WTC11 (cell line): ENCODE measurements around the gene LAMA4. TPM values are rescaled to one million over a fixed set of nuclear protein-coding genes. Genes with fewer than 3 reads are reported as not detected.

Experiments used
- ATAC-seq: fragments of 200-7000 bp; cut with Tn5 transposase; 2 replicates; pipeline ENCODE4 v1.10.0; 2021; ENCODE audit warnings: mild to moderate bottlenecking, moderate library complexity
- CTCF ChIA-PET: fragments of 300-600 bp; sonication (Branson Sonifier 250); formaldehyde crosslinking; loops from one replicate; lab custom pipeline; 2021; ENCODE audit warnings: antibody characterized with exemption; lab: Charles Lee
- POLR2A ChIA-PET: fragments of 350-600 bp; sonication (Branson Sonifier 250); formaldehyde crosslinking; loops from one replicate; lab custom pipeline; 2021; ENCODE audit warnings: antibody characterized with exemption; lab: Charles Lee
- DNase-seq: peaks from one replicate; pipeline ENCODE4 v3.0.0; 2021; ENCODE audit warnings: low spot score
- H3K27ac Mint-ChIP-seq: 2 replicates; pipeline ENCODE4 v1.8.0; 2021; ENCODE audit warnings: mixed read lengths
- H3K27me3 Mint-ChIP-seq: 2 replicates; pipeline ENCODE4 v1.8.0; 2021; ENCODE audit warnings: low read depth, mild to moderate bottlenecking, moderate library complexity, mixed read lengths
- H3K36me3 Mint-ChIP-seq: 2 replicates; pipeline ENCODE4 v1.8.0; 2021; ENCODE audit warnings: mixed read lengths
- H3K4me1 Mint-ChIP-seq: 2 replicates; pipeline ENCODE4 v1.8.0; 2022; ENCODE audit warnings: mixed read lengths
- H3K4me3 Mint-ChIP-seq: 2 replicates; pipeline ENCODE4 v1.8.0; 2021; ENCODE audit warnings: mild to moderate bottlenecking, moderate library complexity, mixed read lengths
- H3K9me3 Mint-ChIP-seq: 2 replicates; pipeline ENCODE4 v1.8.0; 2021; ENCODE audit warnings: mixed read lengths
- KAT7 ChIP-seq: sonication (generic); formaldehyde crosslinking; IDR thresholded peaks from 2 replicates; pipeline ENCODE4 v1.8.1; 2023; ENCODE audit warnings: missing genetic modification reagents, mild to moderate bottlenecking, borderline replicate concordance
- MXD4 ChIP-seq: fragments of 250-450 bp; sonication (Bioruptor Pico); IDR thresholded peaks from 2 replicates; pipeline ENCODE4 v1.8.0; 2021; ENCODE audit warnings: mild to moderate bottlenecking, moderate library complexity, borderline replicate concordance
- NFE2L1 ChIP-seq: sonication (generic); formaldehyde crosslinking; IDR thresholded peaks from 2 replicates; pipeline ENCODE4 v1.8.1; 2023; ENCODE audit warnings: missing genetic modification reagents
- NFYB ChIP-seq: sonication (generic); formaldehyde crosslinking; conservative IDR thresholded peaks from 2 replicates; pipeline ENCODE4 v1.8.0; 2022; ENCODE audit warnings: low read depth, missing genetic modification reagents
- NR1H2 ChIP-seq: sonication (generic); formaldehyde crosslinking; IDR thresholded peaks from 2 replicates; pipeline ENCODE4 v1.9.0; 2021; ENCODE audit warnings: mild to moderate bottlenecking, moderate library complexity, missing genetic modification reagents
- NR2C2 ChIP-seq: sonication (generic); formaldehyde crosslinking; IDR thresholded peaks from 2 replicates; pipeline ENCODE4 v1.8.0; 2022; ENCODE audit warnings: mild to moderate bottlenecking, missing genetic modification reagents
- PRRX2 ChIP-seq: fragments of 250-450 bp; sonication (Bioruptor Pico); IDR thresholded peaks from 2 replicates; pipeline ENCODE4 v1.8.0; 2021; ENCODE audit warnings: mild to moderate bottlenecking
- RELA ChIP-seq: sonication (generic); formaldehyde crosslinking; IDR thresholded peaks from 2 replicates; pipeline ENCODE4 v1.8.1; 2022; ENCODE audit warnings: missing genetic modification reagents, mild to moderate bottlenecking, borderline replicate concordance
- TCF7 ChIP-seq: sonication (generic); formaldehyde crosslinking; IDR thresholded peaks from 2 replicates; pipeline ENCODE4 v1.8.0; 2022; ENCODE audit warnings: mild to moderate bottlenecking, low read depth, missing genetic modification reagents, moderate library complexity
- ZNF121 ChIP-seq: sonication (generic); formaldehyde crosslinking; IDR thresholded peaks from 2 replicates; pipeline ENCODE4 v1.8.0; 2023; ENCODE audit warnings: missing genetic modification reagents
- ZNF263 ChIP-seq: sonication (generic); formaldehyde crosslinking; IDR thresholded peaks from 2 replicates; pipeline ENCODE4 v1.8.1; 2022; ENCODE audit warnings: low read depth, mild to moderate bottlenecking, moderate library complexity, missing genetic modification reagents
- ZNF317 ChIP-seq: sonication (generic); formaldehyde crosslinking; IDR thresholded peaks from 2 replicates; pipeline ENCODE4 v1.8.1; 2023; ENCODE audit warnings: low read depth, mild to moderate bottlenecking, moderate library complexity, missing genetic modification reagents, borderline replicate concordance
- total RNA-seq: library from RNA; stranded (reverse); gene quantifications from 3 replicates; pipeline ENCODE4 v1.2.3, GENCODE V29; 2021
- TF ChIP-seq, protein P1 (sequence below): fragments of 250-450 bp; sonication (Bioruptor Pico); IDR thresholded peaks from 2 replicates; pipeline ENCODE4 v1.9.0; 2021; ENCODE audit warnings: mild to moderate bottlenecking, borderline replicate concordance
- TF ChIP-seq, protein P2 (sequence below): fragments of 250-450 bp; sonication (Bioruptor Pico); IDR thresholded peaks from 2 replicates; pipeline ENCODE4 v1.9.0; 2021; ENCODE audit warnings: mild to moderate bottlenecking
- TF ChIP-seq, protein P3 (sequence below): sonication (generic); formaldehyde crosslinking; IDR thresholded peaks from 2 replicates; pipeline ENCODE4 v1.8.1; 2023; ENCODE audit warnings: mild to moderate bottlenecking, missing genetic modification reagents, moderate library complexity
- TF ChIP-seq, protein P4 (sequence below): sonication (generic); formaldehyde crosslinking; IDR thresholded peaks from 2 replicates; pipeline ENCODE4 v1.8.0; 2023; ENCODE audit warnings: mild to moderate bottlenecking, missing genetic modification reagents
- TF ChIP-seq, protein P5 (sequence below): sonication (generic); formaldehyde crosslinking; IDR thresholded peaks from 2 replicates; pipeline ENCODE4 v1.8.0; 2022; ENCODE audit warnings: mild to moderate bottlenecking, missing genetic modification reagents
- TF ChIP-seq, protein P6 (sequence below): fragments of 250-450 bp; sonication (Bioruptor Pico); conservative IDR thresholded peaks from 2 replicates; pipeline ENCODE4 v1.9.0; 2021; ENCODE audit warnings: mild to moderate bottlenecking
- TF ChIP-seq, protein P7 (sequence below): sonication (generic); formaldehyde crosslinking; conservative IDR thresholded peaks from 2 replicates; pipeline ENCODE4 v1.8.1; 2023; ENCODE audit warnings: mild to moderate bottlenecking, low read depth, missing genetic modification reagents, moderate library complexity

LAMA4 gene
- total RNA-seq, 1 experiment from 2014 or later: 1.6 TPM

DNA sequence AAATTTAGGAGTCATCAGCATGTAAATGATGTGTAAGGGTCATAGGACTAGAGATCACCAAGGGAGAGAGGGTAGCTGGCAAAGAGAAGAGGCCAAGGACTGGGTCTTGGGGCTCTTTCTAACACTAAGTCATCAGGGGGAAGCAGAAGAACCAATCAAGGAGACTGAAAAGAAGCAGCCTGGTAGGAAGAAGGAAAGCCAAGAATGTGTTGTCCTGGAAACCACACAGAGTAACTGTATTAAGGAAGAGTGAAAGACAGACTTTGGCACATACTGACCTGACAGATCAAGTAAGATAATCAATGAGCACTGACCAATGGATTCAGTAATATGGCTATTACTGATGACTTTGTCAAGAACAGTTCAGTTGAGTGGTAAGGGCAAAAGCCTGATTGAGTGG, 42.3 kb upstream of the LAMA4 start:
- Mint-ChIP-seq H3K27me3 (no peaks in the 10 kb centered on the region), H3K4me3 (no peak overlapping the region), H3K4me1 (no peaks in the 10 kb centered on the region), H3K9me3 (no peaks in the 10 kb centered on the region), H3K36me3 (no peaks in the 10 kb centered on the region), H3K27ac (no peak overlapping the region)
- CTCF ChIA-PET: interaction anchor here (1.0 to 2.5 kb wide), 4 partner anchors 9 to 116 kb away, joined by 3 to 16 read pairs (median 4); no protein-coding TSS in a partner anchor
- POLR2A ChIA-PET: no interaction called here
- ATAC-seq: no peak
- TF ChIP-seq, protein P1, sequence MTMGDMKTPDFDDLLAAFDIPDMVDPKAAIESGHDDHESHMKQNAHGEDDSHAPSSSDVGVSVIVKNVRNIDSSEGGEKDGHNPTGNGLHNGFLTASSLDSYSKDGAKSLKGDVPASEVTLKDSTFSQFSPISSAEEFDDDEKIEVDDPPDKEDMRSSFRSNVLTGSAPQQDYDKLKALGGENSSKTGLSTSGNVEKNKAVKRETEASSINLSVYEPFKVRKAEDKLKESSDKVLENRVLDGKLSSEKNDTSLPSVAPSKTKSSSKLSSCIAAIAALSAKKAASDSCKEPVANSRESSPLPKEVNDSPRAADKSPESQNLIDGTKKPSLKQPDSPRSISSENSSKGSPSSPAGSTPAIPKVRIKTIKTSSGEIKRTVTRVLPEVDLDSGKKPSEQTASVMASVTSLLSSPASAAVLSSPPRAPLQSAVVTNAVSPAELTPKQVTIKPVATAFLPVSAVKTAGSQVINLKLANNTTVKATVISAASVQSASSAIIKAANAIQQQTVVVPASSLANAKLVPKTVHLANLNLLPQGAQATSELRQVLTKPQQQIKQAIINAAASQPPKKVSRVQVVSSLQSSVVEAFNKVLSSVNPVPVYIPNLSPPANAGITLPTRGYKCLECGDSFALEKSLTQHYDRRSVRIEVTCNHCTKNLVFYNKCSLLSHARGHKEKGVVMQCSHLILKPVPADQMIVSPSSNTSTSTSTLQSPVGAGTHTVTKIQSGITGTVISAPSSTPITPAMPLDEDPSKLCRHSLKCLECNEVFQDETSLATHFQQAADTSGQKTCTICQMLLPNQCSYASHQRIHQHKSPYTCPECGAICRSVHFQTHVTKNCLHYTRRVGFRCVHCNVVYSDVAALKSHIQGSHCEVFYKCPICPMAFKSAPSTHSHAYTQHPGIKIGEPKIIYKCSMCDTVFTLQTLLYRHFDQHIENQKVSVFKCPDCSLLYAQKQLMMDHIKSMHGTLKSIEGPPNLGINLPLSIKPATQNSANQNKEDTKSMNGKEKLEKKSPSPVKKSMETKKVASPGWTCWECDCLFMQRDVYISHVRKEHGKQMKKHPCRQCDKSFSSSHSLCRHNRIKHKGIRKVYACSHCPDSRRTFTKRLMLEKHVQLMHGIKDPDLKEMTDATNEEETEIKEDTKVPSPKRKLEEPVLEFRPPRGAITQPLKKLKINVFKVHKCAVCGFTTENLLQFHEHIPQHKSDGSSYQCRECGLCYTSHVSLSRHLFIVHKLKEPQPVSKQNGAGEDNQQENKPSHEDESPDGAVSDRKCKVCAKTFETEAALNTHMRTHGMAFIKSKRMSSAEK: no peak
- TF ChIP-seq KAT7 (CRISPR knock-in tag): no peak
- TF ChIP-seq ZNF121 (CRISPR knock-in tag): no peak
- TF ChIP-seq RELA: no peak
- TF ChIP-seq ZNF317: no peak
- TF ChIP-seq MXD4 (CRISPR knock-in tag): no peak
- TF ChIP-seq NFYB: no peak
- TF ChIP-seq, protein P2, sequence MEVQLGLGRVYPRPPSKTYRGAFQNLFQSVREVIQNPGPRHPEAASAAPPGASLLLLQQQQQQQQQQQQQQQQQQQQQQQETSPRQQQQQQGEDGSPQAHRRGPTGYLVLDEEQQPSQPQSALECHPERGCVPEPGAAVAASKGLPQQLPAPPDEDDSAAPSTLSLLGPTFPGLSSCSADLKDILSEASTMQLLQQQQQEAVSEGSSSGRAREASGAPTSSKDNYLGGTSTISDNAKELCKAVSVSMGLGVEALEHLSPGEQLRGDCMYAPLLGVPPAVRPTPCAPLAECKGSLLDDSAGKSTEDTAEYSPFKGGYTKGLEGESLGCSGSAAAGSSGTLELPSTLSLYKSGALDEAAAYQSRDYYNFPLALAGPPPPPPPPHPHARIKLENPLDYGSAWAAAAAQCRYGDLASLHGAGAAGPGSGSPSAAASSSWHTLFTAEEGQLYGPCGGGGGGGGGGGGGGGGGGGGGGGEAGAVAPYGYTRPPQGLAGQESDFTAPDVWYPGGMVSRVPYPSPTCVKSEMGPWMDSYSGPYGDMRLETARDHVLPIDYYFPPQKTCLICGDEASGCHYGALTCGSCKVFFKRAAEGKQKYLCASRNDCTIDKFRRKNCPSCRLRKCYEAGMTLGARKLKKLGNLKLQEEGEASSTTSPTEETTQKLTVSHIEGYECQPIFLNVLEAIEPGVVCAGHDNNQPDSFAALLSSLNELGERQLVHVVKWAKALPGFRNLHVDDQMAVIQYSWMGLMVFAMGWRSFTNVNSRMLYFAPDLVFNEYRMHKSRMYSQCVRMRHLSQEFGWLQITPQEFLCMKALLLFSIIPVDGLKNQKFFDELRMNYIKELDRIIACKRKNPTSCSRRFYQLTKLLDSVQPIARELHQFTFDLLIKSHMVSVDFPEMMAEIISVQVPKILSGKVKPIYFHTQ: no peak
- no peak for TF ChIP-seq TCF7
- no peak for TF ChIP-seq NR1H2 (CRISPR knock-in tag)
- TF ChIP-seq, protein P3, sequence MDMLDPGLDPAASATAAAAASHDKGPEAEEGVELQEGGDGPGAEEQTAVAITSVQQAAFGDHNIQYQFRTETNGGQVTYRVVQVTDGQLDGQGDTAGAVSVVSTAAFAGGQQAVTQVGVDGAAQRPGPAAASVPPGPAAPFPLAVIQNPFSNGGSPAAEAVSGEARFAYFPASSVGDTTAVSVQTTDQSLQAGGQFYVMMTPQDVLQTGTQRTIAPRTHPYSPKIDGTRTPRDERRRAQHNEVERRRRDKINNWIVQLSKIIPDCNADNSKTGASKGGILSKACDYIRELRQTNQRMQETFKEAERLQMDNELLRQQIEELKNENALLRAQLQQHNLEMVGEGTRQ: no peak
- TF ChIP-seq PRRX2 (CRISPR knock-in tag): no peak
- TF ChIP-seq, protein P4, sequence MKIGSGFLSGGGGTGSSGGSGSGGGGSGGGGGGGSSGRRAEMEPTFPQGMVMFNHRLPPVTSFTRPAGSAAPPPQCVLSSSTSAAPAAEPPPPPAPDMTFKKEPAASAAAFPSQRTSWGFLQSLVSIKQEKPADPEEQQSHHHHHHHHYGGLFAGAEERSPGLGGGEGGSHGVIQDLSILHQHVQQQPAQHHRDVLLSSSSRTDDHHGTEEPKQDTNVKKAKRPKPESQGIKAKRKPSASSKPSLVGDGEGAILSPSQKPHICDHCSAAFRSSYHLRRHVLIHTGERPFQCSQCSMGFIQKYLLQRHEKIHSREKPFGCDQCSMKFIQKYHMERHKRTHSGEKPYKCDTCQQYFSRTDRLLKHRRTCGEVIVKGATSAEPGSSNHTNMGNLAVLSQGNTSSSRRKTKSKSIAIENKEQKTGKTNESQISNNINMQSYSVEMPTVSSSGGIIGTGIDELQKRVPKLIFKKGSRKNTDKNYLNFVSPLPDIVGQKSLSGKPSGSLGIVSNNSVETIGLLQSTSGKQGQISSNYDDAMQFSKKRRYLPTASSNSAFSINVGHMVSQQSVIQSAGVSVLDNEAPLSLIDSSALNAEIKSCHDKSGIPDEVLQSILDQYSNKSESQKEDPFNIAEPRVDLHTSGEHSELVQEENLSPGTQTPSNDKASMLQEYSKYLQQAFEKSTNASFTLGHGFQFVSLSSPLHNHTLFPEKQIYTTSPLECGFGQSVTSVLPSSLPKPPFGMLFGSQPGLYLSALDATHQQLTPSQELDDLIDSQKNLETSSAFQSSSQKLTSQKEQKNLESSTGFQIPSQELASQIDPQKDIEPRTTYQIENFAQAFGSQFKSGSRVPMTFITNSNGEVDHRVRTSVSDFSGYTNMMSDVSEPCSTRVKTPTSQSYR (CRISPR knock-in tag): no peak
- TF ChIP-seq, protein P5, sequence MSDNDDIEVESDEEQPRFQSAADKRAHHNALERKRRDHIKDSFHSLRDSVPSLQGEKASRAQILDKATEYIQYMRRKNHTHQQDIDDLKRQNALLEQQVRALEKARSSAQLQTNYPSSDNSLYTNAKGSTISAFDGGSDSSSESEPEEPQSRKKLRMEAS (CRISPR knock-in tag): no peak
- no peak for DNase-seq

DNA sequence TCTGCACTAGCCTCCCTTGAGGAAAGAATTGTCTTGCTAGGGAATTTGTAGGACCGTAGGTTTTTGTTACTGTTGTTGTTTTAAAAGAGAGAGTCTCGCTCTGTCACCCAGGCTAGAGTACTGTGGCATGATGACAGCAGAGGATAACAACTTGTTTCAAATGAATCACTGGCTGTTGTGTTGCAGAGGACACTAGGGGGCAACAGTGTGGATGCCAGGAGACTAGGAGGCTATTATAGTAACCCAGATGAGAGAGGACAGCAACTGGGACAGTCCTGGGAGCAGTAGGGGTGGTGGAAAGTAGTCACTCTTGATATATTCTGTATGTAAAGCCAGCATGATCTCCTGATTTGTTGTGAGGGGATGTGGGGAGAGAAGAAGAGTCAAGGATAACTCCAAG, 41.8 kb upstream of the LAMA4 start:
- H3K27ac Mint-ChIP-seq: no peak overlapping the region
- no peaks in the 10 kb centered on the region for H3K9me3 Mint-ChIP-seq
- H3K4me1 Mint-ChIP-seq: no peaks in the 10 kb centered on the region
- DNase-seq (peak; percentile 43), ATAC-seq (peak; percentile 99)
- CTCF ChIA-PET: interaction anchor here (0.7 to 2.5 kb wide), 9 partner anchors 10 to 116 kb away, joined by 3 to 16 read pairs (median 3); partner anchors contain the start of gene LAMA4
- H3K36me3 Mint-ChIP-seq: no peaks in the 10 kb centered on the region
- H3K27me3 Mint-ChIP-seq: no peaks in the 10 kb centered on the region
- H3K4me3 Mint-ChIP-seq: no peak overlapping the region
- POLR2A ChIA-PET: no interaction called here
- TF ChIP-seq ZNF263 (CRISPR knock-in tag): no peak
- TF ChIP-seq NR2C2 (CRISPR knock-in tag): no peak
- TF ChIP-seq RELA: no peak
- no peak for TF ChIP-seq NFE2L1 (CRISPR knock-in tag)
- TF ChIP-seq, protein P6, sequence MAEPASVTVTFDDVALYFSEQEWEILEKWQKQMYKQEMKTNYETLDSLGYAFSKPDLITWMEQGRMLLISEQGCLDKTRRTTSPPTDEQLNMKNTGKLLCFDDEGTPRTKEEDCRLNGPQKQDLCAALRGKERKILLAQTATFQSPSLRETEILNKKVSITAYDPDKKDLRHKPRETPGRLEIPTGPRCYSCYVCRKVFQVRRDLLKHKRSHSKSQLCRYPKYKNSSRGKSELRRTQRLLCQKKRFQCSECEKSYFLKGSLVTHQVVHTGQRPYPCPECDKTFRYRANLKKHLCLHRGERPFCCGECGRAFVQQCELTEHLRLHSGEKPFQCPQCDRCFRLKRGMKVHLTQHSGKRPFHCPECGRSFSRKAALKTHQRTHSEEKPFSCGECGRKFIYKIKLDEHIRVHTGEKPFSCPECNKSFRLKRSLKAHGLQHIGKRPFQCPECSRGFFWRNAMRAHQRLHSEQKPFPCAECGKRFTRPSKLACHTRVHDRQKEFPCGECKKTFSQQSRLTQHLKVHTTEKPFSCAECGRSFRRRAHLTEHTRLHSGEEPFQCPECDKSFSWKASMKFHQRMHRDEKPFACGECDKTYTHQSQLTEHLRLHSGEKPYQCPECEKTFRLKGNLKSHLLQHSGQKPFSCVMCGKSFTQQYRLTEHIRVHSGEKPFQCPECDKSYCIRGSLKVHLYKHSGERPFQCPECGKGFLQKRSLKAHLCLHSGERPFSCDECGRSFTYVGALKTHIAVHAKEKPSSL: no peak
- TF ChIP-seq, protein P7, sequence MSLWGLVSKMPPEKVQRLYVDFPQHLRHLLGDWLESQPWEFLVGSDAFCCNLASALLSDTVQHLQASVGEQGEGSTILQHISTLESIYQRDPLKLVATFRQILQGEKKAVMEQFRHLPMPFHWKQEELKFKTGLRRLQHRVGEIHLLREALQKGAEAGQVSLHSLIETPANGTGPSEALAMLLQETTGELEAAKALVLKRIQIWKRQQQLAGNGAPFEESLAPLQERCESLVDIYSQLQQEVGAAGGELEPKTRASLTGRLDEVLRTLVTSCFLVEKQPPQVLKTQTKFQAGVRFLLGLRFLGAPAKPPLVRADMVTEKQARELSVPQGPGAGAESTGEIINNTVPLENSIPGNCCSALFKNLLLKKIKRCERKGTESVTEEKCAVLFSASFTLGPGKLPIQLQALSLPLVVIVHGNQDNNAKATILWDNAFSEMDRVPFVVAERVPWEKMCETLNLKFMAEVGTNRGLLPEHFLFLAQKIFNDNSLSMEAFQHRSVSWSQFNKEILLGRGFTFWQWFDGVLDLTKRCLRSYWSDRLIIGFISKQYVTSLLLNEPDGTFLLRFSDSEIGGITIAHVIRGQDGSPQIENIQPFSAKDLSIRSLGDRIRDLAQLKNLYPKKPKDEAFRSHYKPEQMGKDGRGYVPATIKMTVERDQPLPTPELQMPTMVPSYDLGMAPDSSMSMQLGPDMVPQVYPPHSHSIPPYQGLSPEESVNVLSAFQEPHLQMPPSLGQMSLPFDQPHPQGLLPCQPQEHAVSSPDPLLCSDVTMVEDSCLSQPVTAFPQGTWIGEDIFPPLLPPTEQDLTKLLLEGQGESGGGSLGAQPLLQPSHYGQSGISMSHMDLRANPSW (CRISPR knock-in tag): no peak
